Measurements from ENCODE around the gene RBP5. TPM values are rescaled to one million over a fixed set of nuclear protein-coding genes. Genes with fewer than 3 reads are reported as not detected.

RBP5 gene
- total and polyA plus RNA-seq, 4 experiments from 2014 or later = 1.2 to 1.3 TPM; not detected in 2

DNA sequence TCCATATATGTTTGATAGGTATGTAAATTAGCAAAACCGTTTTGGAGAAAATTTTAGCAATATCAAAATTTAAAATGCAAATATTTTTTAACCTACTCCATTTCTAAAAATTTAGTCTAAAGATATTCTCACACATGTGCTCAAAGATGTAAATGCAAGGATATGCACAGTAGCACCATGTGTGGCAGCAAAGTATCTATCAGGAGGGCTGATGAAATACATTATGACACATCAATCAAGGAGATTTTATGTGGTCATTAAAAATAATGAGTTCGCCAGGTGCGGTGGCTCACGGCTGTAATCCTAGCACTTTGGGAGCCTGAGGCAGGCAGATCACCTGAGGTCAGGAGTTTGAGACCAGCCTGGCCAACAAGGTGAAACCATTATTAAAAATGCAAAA is 28.4 kb downstream of the RBP5 start:
- peaks cover 7% of the 10 kb centered on the region for H3K36me3 ChIP-seq (ENCODE audit: insufficient read depth, low read length)
- ChIA-PET CTCF (ENCODE audit: partially characterized antibody) (interaction anchor here (1.9 kb wide), 1 partner anchor 8 kb away, joined by 8 read pairs; the partner anchor contains the start of gene C1RL), POLR2A (ENCODE audit: partially characterized antibody) (no interaction called here)
- H3K27me3 Mint-ChIP-seq = no peaks in the 10 kb centered on the region
- H3K4me3 Mint-ChIP-seq = no peak overlapping the region
- H3K27ac ChIP-seq (ENCODE audit: low read depth, low read length) = no peak overlapping the region
- no peak overlapping the region for H3K27ac Mint-ChIP-seq
- peaks cover 21 to 37% of the 10 kb centered on the region in 2 donors for H3K36me3 Mint-ChIP-seq
- no peak for DNase-seq
- H3K27me3 ChIP-seq (ENCODE audit: insufficient read depth, low read length) = no peaks in the 10 kb centered on the region
- peaks cover 0 to 1% (median 0%) of the 10 kb centered on the region in 8 donors for H3K9me3 Mint-ChIP-seq
- H3K9me3 ChIP-seq (ENCODE audit: control insufficient read depth in 1 of 2, low read length in 2 of 2) = no peaks in the 10 kb centered on the region
- peaks cover 11% of the 10 kb centered on the region for H3K4me1 ChIP-seq (ENCODE audit: insufficient read depth, low read length)
- H3K4me1 Mint-ChIP-seq = peaks cover 16 to 25% (median 18%) of the 10 kb centered on the region in 4 donors
- intact Hi-C loops (cut with micrococcal nuclease) = no loop called here
- H3K4me3 ChIP-seq (ENCODE audit: low read length in 2 of 2) = no peak overlapping the region

DNA sequence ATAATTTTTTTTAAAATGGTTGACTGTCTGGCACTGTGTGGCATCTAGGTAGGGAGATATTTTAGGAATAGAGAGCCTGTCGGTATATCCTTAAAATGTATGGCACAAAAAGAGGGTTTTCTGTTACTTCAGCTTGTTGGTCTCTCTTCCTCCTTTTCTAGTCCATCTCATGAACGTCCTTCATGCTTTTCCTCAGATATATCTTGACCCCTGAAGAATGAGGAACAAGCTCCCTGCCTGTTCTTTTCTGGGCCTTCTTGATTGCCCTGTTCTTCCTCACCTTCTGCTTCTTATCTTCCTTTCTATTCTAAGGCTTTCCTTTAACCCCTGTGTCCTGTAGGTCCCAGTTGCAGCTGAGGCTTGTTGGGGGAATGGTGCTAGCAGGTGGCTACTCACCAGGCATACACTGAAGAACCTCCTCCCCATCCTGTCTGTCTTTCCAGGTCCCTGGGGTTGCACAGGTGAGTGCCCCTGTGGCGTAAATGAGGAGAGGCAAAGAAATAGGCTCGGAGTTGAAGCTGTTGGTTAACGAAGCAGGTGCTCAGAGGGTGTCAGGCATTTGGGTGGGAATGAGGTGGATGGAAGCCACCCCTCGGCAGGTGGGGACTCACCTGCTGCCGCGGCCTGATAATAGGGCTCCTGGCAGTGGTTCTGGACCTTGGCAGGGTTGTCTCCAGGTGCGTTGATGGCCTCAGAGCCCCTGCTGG is 29.2 kb downstream of the RBP5 start:
- H3K36me3 ChIP-seq (ENCODE audit: insufficient read depth, low read length) = peaks cover 7% of the 10 kb centered on the region
- peaks cover 21 to 37% of the 10 kb centered on the region in 2 donors for H3K36me3 Mint-ChIP-seq
- intact Hi-C loops (cut with micrococcal nuclease) = no loop called here
- H3K27ac ChIP-seq (ENCODE audit: low read depth, low read length) = no peak overlapping the region
- no peak overlapping the region for H3K4me3 ChIP-seq (ENCODE audit: low read length in 2 of 2)
- H3K9me3 ChIP-seq (ENCODE audit: control insufficient read depth in 1 of 2, low read length in 2 of 2) = no peaks in the 10 kb centered on the region
- peaks cover 15 to 25% (median 17%) of the 10 kb centered on the region in 4 donors for H3K4me1 Mint-ChIP-seq
- H3K27me3 ChIP-seq (ENCODE audit: insufficient read depth, low read length) = no peaks in the 10 kb centered on the region
- peaks cover 0 to 1% (median 0%) of the 10 kb centered on the region in 8 donors for H3K9me3 Mint-ChIP-seq
- no peak overlapping the region for H3K4me3 Mint-ChIP-seq
- no peak for DNase-seq
- POLR2A ChIA-PET (ENCODE audit: partially characterized antibody) = interaction anchor here (0.7 to 1.2 kb wide), 2 partner anchors 8 to 20 kb away, joined by 3 to 7 read pairs; no protein-coding TSS in a partner anchor
- no peaks in the 10 kb centered on the region for H3K27me3 Mint-ChIP-seq
- peaks cover 5% of the 10 kb centered on the region for H3K4me1 ChIP-seq (ENCODE audit: insufficient read depth, low read length)
- CTCF ChIA-PET (ENCODE audit: partially characterized antibody) = interaction anchor here (0.7 to 1.9 kb wide), 5 partner anchors 9 to 646 kb away, joined by 3 to 8 read pairs (median 3); partner anchors contain the start of gene C1RL
- peak overlapping the region in 2 of 7 donors; percentile 60 to 80 for H3K27ac Mint-ChIP-seq

DNA sequence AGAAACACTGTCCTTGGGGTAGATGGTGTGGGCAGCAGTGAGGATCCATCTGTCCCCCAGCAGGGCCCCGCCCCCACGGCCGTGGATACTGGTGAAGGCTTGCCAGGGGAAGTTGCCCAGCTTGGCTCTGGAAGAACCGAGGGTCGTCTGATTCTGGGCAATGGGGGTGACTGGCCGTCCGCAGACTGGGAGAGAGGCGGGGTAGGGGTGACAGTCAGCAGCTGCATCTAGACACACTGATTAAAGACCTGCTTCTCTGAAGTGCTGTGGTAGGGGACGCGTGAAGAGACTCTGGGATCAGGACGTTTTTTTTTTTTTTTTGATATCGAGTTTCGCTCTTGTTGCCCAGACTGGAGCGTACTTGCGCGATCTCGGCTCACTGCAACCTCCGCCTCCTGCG is 31.7 kb downstream of the RBP5 start:
- H3K27me3 Mint-ChIP-seq = no peaks in the 10 kb centered on the region
- H3K4me3 Mint-ChIP-seq = no peak overlapping the region
- H3K36me3 Mint-ChIP-seq = peaks cover 9 to 18% of the 10 kb centered on the region in 2 donors
- no peak overlapping the region for H3K27ac Mint-ChIP-seq
- peaks cover 9% of the 10 kb centered on the region for H3K4me1 ChIP-seq (ENCODE audit: insufficient read depth, low read length)
- intact Hi-C loops (cut with micrococcal nuclease) = no loop called here
- CTCF ChIA-PET (ENCODE audit: partially characterized antibody) = interaction anchor here (1.0 to 1.5 kb wide), 2 partner anchors 9 to 11 kb away, joined by 3 read pairs; no protein-coding TSS in a partner anchor
- H3K36me3 ChIP-seq (ENCODE audit: insufficient read depth, low read length) = peaks cover 7% of the 10 kb centered on the region
- H3K27me3 ChIP-seq (ENCODE audit: insufficient read depth, low read length) = no peaks in the 10 kb centered on the region
- POLR2A ChIA-PET (ENCODE audit: partially characterized antibody) = interaction anchor here (1.6 to 2.5 kb wide), 2 partner anchors 12 to 153 kb away, joined by 5 to 13 read pairs; partner anchors contain the start of genes C12orf57, C1RL and RNU7-1
- peaks cover 5 to 12% (median 8%) of the 10 kb centered on the region in 4 donors for H3K4me1 Mint-ChIP-seq
- DNase-seq = no peak
- no peaks in the 10 kb centered on the region for H3K9me3 ChIP-seq (ENCODE audit: control insufficient read depth in 1 of 2, low read length in 2 of 2)
- H3K4me3 ChIP-seq (ENCODE audit: low read length in 2 of 2) = no peak overlapping the region
- H3K27ac ChIP-seq (ENCODE audit: low read depth, low read length) = no peak overlapping the region
- peaks cover 0 to 1% (median 0%) of the 10 kb centered on the region in 8 donors for H3K9me3 Mint-ChIP-seq

DNA sequence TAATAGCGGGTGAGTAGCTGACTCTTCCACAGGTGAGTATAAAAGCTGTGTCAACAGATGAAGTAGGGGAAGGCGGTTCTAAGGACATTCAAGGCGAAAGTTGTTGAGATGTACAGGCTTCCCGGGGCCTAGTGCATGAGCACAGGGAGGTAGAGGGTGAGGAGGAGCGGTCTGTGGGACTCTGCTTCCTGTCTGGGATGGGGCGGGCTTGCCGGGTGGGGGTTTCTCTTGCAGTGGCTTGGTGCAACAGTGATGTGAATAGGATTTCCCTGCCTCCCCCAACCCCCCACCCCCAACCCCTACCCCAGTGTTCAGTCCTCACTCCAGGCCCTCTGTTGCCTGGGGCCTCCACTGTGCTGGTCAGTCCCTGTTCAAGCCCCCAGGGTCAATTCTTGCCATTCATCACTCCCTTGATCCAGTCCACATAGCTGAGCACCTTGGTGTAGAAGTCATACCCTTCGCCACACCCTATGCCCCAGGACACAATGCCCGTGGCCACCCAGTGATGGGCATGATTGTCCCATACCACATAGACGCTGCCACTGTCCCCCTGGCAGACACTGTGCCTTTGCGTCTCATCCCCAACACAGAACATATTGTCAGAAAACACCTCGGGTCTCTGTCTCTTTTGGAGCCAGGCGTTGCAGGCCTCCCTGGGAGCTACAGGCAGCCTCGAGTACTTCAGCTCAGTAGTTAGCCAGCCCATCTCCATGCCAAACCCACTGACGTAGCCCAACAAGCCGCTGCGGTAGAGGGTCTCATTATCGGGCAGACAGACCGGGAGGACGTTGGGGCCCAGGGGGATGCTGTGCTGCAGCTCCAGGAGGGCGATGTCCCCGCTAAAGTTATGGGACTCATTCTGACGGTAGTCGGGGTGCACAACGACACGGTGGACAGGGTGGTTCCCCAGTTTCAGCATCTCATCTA is 32.4 kb downstream of the RBP5 start:
- Mint-ChIP-seq H3K36me3 (peaks cover 9 to 16% of the 10 kb centered on the region in 2 donors), H3K9me3 (peaks cover 0 to 1% (median 0%) of the 10 kb centered on the region in 8 donors), H3K27me3 (no peaks in the 10 kb centered on the region), H3K27ac (peak overlapping the region in 2 of 7 donors; percentile 7 to 79), H3K4me3 (no peak overlapping the region), H3K4me1 (peaks cover 6 to 12% (median 8%) of the 10 kb centered on the region in 4 donors)
- Histone ChIP-seq H3K4me3 (ENCODE audit: low read length in 2 of 2) (no peak overlapping the region), H3K27me3 (ENCODE audit: insufficient read depth, low read length) (no peaks in the 10 kb centered on the region), H3K4me1 (ENCODE audit: insufficient read depth, low read length) (peaks cover 15% of the 10 kb centered on the region), H3K36me3 (ENCODE audit: insufficient read depth, low read length) (peaks cover 7% of the 10 kb centered on the region), H3K9me3 (ENCODE audit: control insufficient read depth in 1 of 2, low read length in 2 of 2) (no peaks in the 10 kb centered on the region), H3K27ac (ENCODE audit: low read depth, low read length) (no peak overlapping the region)
- intact Hi-C loops (cut with micrococcal nuclease) = no loop called here
- DNase-seq = no peak
- POLR2A ChIA-PET (ENCODE audit: partially characterized antibody) = interaction anchor here (0.7 to 2.5 kb wide), 4 partner anchors 12 to 152 kb away, joined by 3 to 13 read pairs (median 4); partner anchors contain the start of genes C12orf57, C1RL and RNU7-1
- CTCF ChIA-PET (ENCODE audit: partially characterized antibody) = interaction anchor here (0.9 to 2.2 kb wide), 13 partner anchors 8 to 224 kb away, joined by 3 to 7 read pairs (median 3); partner anchors contain the start of gene SPSB2

DNA sequence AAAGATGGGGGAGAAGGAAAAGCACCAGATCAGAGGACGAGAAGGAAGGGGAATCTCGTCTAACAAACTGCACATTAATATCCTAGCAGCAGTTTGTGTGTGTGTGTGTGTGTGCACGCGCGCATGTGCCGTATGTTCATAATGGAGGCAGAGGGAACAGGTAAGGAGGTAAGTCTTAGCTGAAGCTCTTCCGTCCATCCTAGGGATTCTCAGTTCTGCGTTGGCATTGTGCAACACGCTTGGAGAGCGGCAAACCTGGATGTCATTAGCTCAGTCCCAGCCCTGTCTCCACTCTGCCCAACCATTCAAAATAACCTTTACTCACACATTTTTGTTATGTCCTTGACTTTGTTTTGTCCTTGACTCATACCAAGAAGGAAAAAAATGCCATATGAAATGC is 34.8 kb downstream of the RBP5 start:
- no peaks in the 10 kb centered on the region for H3K27me3 Mint-ChIP-seq
- Histone ChIP-seq H3K27me3 (ENCODE audit: insufficient read depth, low read length) (no peaks in the 10 kb centered on the region), H3K4me3 (ENCODE audit: low read length in 2 of 2) (no peak overlapping the region), H3K9me3 (ENCODE audit: control insufficient read depth in 1 of 2, low read length in 2 of 2) (no peaks in the 10 kb centered on the region), H3K36me3 (ENCODE audit: insufficient read depth, low read length) (no peaks in the 10 kb centered on the region), H3K27ac (ENCODE audit: low read depth, low read length) (no peak overlapping the region), H3K4me1 (ENCODE audit: insufficient read depth, low read length) (peaks cover 15% of the 10 kb centered on the region)
- H3K36me3 Mint-ChIP-seq = peaks cover 4 to 9% of the 10 kb centered on the region in 2 donors
- H3K4me3 Mint-ChIP-seq = no peak overlapping the region
- DNase-seq = no peak
- H3K9me3 Mint-ChIP-seq = peaks cover 0 to 1% (median 0%) of the 10 kb centered on the region in 8 donors
- intact Hi-C loops (cut with micrococcal nuclease) = loop anchor here (5.0 kb wide), 1 partner anchor 77 kb away; the partner anchor contains the start of gene LPCAT3
- H3K27ac Mint-ChIP-seq = peak overlapping the region in 2 of 7 donors; percentile 61 to 65
- CTCF ChIA-PET (ENCODE audit: partially characterized antibody) = interaction anchor here (1.0 to 2.7 kb wide), 8 partner anchors 14 to 225 kb away, joined by 3 to 26 read pairs (median 8); partner anchors contain the start of genes C1RL and TPI1
- POLR2A ChIA-PET (ENCODE audit: partially characterized antibody) = interaction anchor here (0.8 to 2.3 kb wide), 5 partner anchors 9 to 221 kb away, joined by 3 to 7 read pairs (median 3); partner anchors contain the start of genes C12orf57, RNU7-1 and SPSB2
- peaks cover 6 to 12% (median 8%) of the 10 kb centered on the region in 4 donors for H3K4me1 Mint-ChIP-seq

DNA sequence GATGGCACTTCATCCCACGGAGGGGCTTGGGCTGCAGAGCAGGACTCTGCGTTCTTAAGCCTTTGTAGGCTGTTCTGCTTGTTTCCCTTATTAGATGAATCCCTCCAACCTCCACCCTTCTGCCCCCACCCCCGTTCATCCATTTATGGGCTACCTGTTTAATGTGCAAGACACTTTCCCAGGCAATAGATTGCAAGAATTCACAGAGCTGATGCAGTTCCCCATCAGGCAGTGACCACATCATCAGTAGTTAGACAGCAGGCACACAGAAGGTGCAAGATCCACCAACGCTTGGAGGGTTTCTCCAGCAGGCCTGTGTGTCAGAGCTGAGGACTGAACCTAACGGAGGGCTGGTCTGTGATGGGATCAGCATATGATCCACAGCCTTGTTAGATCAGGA is 35.2 kb downstream of the RBP5 start:
- CTCF ChIA-PET (ENCODE audit: partially characterized antibody) = interaction anchor here (1.0 to 2.7 kb wide), 9 partner anchors 12 to 224 kb away, joined by 3 to 26 read pairs (median 6); partner anchors contain the start of genes C1RL and TPI1

More for the DNA sequence above, 35.2 kb downstream of the RBP5 start:
- H3K4me3 ChIP-seq (ENCODE audit: low read length in 2 of 2) = no peak overlapping the region
- H3K27ac ChIP-seq (ENCODE audit: low read depth, low read length) = no peak overlapping the region
- H3K9me3 Mint-ChIP-seq = peaks cover 0 to 1% (median 0%) of the 10 kb centered on the region in 8 donors
- intact Hi-C loops (cut with micrococcal nuclease) = loop anchor here (5.0 kb wide), 1 partner anchor 76 kb away; the partner anchor contains the start of gene LPCAT3
- no peaks in the 10 kb centered on the region for H3K27me3 ChIP-seq (ENCODE audit: insufficient read depth, low read length)
- H3K27ac Mint-ChIP-seq = peak overlapping the region in 1 of 7 donors; percentile 65
- DNase-seq = no peak
- H3K36me3 Mint-ChIP-seq = peaks cover 3 to 6% of the 10 kb centered on the region in 2 donors
- peaks cover 6 to 12% (median 8%) of the 10 kb centered on the region in 4 donors for H3K4me1 Mint-ChIP-seq
- no peaks in the 10 kb centered on the region for H3K9me3 ChIP-seq (ENCODE audit: control insufficient read depth in 1 of 2, low read length in 2 of 2)
- H3K4me3 Mint-ChIP-seq = no peak overlapping the region
- POLR2A ChIA-PET (ENCODE audit: partially characterized antibody) = interaction anchor here (0.8 to 2.3 kb wide), 5 partner anchors 9 to 220 kb away, joined by 3 to 7 read pairs (median 3); partner anchors contain the start of genes C12orf57, RNU7-1 and SPSB2
- peaks cover 15% of the 10 kb centered on the region for H3K4me1 ChIP-seq (ENCODE audit: insufficient read depth, low read length)
- no peaks in the 10 kb centered on the region for H3K36me3 ChIP-seq (ENCODE audit: insufficient read depth, low read length)
- no peaks in the 10 kb centered on the region for H3K27me3 Mint-ChIP-seq

All from CD4-positive, alpha-beta memory T cell (primary cell).